22Rv1 (cell line): ENCODE data around the gene DENND2A.

Experiments used
- H3K27ac ChIP-seq: fragments of 450-650 bp; 2 replicates; pipeline ENCODE4 v1.5.1; 2017
- CTCF ChIP-seq: fragments of 450-650 bp; IDR thresholded peaks from 2 replicates; pipeline ENCODE4 v1.5.1; 2017; ENCODE audit warnings: mild to moderate bottlenecking
- ZFX ChIP-seq: fragments of 450-650 bp; IDR thresholded peaks from 2 replicates; pipeline ENCODE4 v1.6.1; 2017; ENCODE audit warnings: antibody characterized with exemption, borderline replicate concordance

DENND2A gene, protein sequence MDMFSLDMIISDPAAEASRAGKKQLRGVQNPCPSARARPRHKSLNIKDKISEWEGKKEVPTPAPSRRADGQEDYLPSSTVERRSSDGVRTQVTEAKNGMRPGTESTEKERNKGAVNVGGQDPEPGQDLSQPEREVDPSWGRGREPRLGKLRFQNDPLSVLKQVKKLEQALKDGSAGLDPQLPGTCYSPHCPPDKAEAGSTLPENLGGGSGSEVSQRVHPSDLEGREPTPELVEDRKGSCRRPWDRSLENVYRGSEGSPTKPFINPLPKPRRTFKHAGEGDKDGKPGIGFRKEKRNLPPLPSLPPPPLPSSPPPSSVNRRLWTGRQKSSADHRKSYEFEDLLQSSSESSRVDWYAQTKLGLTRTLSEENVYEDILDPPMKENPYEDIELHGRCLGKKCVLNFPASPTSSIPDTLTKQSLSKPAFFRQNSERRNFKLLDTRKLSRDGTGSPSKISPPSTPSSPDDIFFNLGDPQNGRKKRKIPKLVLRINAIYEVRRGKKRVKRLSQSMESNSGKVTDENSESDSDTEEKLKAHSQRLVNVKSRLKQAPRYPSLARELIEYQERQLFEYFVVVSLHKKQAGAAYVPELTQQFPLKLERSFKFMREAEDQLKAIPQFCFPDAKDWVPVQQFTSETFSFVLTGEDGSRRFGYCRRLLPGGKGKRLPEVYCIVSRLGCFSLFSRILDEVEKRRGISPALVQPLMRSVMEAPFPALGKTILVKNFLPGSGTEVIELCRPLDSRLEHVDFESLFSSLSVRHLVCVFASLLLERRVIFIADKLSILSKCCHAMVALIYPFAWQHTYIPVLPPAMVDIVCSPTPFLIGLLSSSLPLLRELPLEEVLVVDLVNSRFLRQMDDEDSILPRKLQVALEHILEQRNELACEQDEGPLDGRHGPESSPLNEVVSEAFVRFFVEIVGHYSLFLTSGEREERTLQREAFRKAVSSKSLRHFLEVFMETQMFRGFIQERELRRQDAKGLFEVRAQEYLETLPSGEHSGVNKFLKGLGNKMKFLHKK

GRCh38 chr7:140640727-140641523 lies at the start of gene DENND2A:
Gene DENND2A (minus strand): TSS chr7:140640813. CDS start chr7:140602397, 38,416 bp downstream.
- TF ChIP-seq ZFX (no peak), CTCF (no peak)
- no peak within 1 kb of the TSS for H3K27ac ChIP-seq

DNA sequence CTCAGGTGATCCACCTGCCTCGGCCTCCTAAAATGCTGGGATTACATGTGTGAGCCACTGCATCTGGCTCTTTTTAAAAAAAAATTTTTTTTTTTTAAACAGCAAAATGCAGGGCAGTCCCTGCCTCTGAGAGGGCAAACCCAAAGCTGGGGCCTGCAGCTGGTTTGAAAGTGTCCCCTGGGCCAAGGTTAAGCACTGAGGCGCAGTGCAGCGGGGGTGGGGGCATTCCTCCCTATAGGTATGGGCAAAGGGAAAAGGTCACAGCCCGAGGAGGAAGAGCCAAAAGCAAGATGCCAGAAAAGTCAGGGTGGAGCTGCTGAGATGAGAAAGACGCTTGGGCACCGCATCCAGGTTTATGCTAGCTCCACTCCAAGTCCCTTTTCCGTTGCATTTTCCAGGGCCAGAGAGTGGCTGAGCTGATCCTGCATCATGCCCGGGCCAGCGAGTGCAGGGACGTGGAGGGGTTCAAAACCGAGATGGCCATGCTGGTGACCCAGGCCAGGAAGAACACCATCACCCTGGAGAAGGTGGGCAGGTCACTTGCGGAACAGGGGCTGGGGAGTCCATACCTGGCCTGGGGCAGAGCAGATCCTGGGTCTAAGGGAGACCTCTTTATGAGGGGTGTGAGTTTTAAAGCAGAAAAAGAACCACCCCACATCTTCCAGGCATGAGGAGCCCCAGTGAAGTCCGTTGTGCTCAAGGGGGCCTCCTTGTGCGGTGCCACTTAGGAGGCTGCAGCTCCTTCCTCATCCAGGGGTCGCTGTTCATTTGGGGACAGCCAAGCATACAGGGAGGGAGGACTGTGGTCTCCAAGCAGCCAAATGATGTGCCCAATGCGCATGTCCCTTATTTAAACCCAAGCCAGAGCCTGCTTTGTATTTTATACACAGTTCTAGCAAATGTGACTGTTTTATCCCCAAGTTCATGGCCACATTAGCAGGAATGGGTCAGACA lies 48.9 kb upstream of the DENND2A start:
- TF ChIP-seq CTCF (no peak), ZFX (no peak)
- H3K27ac ChIP-seq, result no peak overlapping the region

DNA sequence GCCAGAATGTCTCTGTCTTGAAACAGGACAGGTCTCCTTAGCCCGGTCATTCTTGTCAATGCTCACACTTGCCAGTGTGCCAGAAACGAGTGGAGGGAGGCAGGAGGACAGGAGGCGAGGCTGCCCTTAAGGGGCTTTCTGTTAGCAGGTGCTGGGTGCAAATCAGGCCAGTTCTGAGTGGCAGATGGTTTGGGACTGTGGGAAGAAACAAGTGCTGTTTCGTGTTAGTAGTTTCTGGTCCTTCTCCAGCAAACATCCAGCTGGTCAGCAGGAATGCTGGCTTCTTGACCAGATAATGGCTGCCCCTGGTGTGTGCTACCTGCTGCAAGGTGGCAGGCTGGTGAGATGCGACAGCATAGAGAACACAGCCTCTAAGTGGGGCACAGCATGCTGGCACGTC lies 47.7 kb upstream of the DENND2A start:
- no peak for TF ChIP-seq CTCF
- TF ChIP-seq ZFX, result no peak
- no peak overlapping the region for H3K27ac ChIP-seq

DNA sequence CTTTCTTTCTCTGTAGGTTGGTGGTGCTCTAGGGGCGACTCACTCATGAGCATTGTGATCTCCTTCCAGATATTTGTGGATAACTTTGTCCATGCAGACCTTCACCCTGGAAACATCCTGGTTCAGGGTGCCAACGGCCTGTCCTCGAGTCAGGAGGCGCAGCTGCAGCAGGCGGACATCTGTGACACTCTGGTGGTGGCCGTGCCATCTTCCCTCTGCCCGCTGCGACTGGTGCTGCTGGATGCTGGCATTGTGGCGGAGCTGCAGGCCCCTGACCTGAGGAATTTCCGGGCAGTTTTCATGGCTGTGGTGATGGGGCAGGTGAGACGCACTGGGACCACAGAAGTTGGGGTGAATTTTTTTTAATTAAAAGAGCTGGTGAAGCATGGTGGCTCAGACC lies 46.3 kb upstream of the DENND2A start:
- TF ChIP-seq ZFX, result no peak
- TF ChIP-seq CTCF, result no peak

GRCh38 chr7:140685407-140686087 lies 44.9 kb upstream of the DENND2A start:
- TF ChIP-seq CTCF (no peak), ZFX (no peak)
- H3K27ac ChIP-seq, result no peak overlapping the region

More for the DNA sequence above, 46.3 kb upstream of the DENND2A start:
- H3K27ac ChIP-seq, result no peak overlapping the region
